GM12875 (cell line): Measurements from ENCODE around the gene PCDH8.

Source experiments
- H3K4me3 ChIP-seq: one replicate; pipeline ENCODE4 v1.5.1; 2011; ENCODE audit warnings: low read depth, low read length, control low read depth
- TF ChIP-seq, protein P1 (sequence below): IDR thresholded peaks from 2 replicates; pipeline ENCODE4 v1.5.1; 2011; ENCODE audit warnings: low read depth, mild to moderate bottlenecking, control low read depth, inconsistent platforms, low read length, moderate library complexity, borderline replicate concordance; ENCODE audit not compliant: insufficient read depth

PCDH8 gene

DNA sequence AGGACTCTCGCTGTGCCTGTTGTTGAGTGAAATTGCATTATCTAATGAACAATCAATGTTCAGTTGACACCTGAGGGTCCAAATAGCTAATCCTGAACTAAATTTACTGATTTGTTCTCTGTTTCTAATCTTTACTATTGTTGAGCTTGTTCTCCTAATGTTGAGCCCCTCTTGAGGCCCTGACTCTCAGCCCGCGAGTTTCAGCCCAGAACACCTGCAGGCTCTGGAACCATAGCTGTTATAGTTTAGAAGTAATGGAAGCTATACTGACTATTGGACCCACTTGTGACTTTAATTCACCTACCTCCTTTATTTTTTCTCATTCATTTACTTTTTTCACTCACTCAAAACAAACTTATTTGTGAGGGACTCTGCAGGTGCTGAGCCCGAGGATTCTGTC is 20.6 kb upstream of the PCDH8 start:
- TF ChIP-seq, protein P1, sequence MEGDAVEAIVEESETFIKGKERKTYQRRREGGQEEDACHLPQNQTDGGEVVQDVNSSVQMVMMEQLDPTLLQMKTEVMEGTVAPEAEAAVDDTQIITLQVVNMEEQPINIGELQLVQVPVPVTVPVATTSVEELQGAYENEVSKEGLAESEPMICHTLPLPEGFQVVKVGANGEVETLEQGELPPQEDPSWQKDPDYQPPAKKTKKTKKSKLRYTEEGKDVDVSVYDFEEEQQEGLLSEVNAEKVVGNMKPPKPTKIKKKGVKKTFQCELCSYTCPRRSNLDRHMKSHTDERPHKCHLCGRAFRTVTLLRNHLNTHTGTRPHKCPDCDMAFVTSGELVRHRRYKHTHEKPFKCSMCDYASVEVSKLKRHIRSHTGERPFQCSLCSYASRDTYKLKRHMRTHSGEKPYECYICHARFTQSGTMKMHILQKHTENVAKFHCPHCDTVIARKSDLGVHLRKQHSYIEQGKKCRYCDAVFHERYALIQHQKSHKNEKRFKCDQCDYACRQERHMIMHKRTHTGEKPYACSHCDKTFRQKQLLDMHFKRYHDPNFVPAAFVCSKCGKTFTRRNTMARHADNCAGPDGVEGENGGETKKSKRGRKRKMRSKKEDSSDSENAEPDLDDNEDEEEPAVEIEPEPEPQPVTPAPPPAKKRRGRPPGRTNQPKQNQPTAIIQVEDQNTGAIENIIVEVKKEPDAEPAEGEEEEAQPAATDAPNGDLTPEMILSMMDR = no peak
- H3K4me3 ChIP-seq = no peak overlapping the region

DNA sequence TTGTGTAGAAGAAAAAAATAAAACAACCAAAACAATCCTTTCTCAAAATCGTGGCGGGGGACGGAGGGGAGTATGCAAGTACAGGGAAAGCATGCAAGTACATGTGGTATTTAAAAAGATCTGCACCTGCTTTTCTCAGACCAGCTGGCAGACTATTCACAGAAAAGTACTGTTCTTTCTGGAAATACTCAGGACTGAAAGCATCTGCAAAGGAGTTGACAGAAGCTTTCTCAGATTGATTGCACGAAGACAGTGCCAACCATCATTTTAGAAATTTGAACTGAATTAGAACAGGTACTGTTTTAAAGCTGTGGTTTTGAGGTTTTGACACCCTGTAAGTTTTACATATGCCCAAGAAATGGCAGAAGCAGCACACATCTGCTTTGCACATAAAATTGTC is 19.8 kb upstream of the PCDH8 start:
- TF ChIP-seq, protein P1 = no peak
- H3K4me3 ChIP-seq = no peak overlapping the region

DNA sequence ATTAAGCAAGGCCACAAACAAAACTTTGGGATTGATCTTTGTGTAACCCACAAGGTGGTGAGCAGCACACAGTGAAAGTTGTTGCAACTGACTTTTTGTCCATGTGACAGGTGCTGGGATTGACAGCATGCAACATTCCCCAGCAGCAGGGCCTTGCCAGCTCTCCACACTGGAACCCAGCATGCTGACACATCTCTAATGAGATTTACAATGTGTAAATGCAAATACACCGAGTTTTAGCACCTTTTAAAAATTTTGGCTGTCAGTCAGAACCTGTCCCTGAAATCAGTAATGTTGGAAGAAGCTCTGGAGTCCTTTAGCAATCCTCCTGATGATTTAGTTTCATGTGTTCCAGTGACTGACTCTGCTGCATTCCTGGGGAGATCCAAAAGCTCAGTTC is 16.5 kb upstream of the PCDH8 start:
- TF ChIP-seq, protein P1 = no peak
- no peak overlapping the region for H3K4me3 ChIP-seq

DNA sequence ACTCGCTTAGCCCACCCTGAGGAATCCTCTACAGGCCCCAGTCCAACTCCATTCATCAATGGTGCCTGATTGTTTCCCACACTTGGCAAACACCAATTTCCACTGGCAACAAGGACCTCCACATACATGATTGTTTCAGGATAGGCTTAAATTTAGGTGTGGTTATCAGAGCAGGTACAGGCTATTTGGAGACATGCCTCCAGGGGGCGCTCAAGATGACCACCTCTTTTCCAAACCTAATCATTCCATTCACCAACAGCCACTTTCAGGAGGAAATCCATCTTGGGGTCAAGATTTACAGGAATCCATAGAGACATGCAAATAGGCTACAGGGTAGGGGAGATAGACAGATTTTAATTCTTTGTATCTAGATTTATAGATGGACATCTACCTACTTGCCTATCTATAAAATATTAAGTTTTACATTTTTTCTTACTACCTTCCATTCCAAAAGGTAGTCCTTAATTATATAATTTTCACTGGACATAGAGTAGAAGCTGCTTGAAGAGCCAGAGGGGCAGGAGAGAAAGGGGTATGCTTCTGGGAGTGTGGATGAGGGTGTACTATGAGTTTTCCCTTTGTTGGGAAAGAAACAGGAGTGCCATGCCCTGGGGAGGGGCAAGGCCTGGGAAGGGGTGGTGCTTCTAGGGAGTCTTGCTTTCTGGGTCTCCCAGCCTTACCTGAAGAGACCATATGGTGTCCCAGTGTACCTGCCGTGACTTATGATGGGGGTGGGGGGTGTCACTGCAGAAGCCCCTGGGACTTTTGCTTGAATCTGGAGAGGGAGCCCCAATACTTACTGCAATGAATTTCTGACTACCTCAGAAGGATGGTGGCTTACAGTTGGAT is 14.1 kb upstream of the PCDH8 start:
- TF ChIP-seq, protein P1 = peak; percentile 68
- no peak overlapping the region for H3K4me3 ChIP-seq

DNA sequence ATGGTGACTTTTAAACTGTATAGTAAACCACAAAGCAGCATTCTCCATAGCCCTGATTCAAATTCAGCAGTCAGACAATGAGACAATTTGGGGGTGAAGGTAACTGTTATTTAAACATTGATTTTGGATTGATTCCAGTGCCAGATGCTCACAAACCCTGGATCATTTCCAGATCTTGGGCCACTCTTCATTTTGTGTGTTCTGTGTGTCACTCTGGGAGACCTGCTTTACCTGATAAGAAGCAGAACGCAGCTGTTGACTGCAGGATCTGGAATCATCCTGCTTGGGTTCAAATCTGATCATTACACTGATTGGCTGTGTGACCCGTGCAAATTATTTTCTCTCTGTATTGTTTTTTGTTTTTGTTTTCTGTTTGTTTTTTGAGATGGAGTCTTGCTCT is 4.0 kb upstream of the PCDH8 start:
- H3K4me3 ChIP-seq = no peak overlapping the region
- TF ChIP-seq, protein P1 = no peak

DNA sequence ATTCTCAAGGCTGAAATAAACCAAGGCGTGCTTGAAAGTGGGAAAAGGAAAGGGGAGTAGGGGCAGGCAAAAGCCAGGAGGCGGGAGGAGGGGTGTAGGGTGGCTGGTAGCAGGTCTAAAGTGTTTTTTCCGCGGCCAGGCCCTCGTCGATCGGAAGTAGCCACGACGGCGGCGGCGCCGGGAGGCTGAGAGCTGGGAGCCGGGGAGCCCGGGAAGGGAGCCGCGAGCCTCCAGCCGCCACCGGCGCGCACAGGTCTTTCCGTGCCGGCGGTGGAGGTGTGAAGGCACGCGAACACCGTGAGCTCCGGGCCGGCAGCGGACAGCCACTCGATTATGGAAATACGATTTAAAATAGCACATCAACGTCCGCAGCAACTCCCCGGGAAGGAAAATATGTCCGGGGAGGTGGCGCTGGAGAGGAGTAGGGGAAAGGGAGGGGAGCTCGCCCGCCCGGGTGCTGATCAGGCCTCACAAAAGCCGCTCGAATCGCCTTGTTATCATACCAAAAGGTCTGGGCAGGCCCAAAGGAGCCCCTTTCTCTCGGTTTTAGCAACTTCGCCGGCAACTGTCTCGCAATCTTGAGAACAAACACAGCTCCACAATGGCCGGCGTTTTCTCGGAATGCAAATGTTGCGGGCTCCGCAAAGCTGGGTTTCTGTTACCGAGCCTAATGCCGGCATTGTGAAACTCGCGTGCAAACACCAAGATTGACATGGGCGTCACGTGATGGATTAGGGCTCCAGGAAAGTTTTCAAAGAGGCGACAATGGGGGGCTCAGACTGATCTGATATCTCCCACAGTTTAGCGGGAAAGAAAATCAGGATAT is 2.9 kb upstream of the PCDH8 start:
- TF ChIP-seq, protein P1 = no peak
- H3K4me3 ChIP-seq = peak overlapping the region; percentile 61
